RKO (cell line): ENCODE results near the gene NMBR.
"Not testable (repeated sequence)": the region's sequence is repeated elsewhere in the genome, so short reads cannot be mapped to it uniquely, and the experiment has no call there.

Experiments used
- DNase-seq: peaks from one replicate; pipeline ENCODE4 v3.0.0-alpha.2; 2016; ENCODE audit warnings: low spot score

NMBR gene

DNA sequence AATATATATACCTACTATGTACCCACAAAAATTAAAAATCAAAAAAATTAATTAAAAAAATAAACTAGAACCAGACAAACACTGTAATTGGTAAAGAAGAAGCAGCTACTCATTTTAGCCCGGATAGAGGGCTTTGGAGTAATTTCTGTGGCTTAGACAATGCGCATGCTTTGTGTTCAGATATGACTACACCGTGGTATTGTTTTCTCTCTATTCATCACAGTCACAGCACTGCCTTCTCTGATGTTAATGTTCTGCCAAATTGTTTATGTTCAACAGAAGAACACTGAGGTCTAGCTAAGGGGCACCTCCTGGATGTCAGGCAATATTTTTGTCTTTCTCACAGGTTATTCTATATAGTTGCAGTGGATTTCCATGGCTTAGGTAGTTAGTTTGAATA, 91.7 kb downstream of the NMBR start:
- no peak for DNase-seq

DNA sequence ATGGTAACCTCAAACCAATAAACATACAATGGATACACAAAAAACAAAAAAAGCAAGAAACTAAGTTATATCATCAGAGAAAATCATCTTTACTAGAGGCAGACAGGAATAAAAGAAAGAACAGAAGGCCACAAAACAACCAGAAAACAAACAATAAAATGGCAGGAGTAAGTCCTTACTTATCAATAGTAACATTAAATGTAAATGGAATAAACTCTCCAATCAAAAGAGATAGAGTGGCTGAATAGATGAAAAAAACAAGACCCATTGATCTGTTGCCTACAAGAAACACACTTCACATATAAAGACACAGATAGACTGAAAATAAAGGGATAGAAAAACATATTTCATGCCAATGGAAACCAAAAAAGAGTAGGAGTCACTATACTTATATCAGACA, 95.5 kb downstream of the NMBR start:
- no peak for DNase-seq

DNA sequence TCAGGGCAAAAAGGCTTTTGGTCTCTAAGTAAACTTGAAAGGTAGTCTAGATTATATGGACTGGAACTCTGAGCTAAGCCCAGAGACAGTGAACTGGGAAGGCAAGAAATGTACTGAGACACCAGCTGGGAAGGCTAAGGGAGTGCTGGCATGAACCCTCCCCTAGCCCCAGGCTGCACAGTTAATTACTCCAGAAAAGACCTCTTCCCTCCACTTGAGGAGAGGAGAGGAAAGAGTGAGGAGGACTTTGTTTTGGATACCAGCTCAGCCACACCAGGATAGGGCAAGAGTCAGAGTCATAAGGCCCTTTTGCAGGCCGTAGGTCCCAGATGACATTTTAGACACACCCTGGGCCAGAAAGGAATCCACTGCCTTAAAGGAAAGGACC, 98.3 kb downstream of the NMBR start:
- DNase-seq = no peak

DNA sequence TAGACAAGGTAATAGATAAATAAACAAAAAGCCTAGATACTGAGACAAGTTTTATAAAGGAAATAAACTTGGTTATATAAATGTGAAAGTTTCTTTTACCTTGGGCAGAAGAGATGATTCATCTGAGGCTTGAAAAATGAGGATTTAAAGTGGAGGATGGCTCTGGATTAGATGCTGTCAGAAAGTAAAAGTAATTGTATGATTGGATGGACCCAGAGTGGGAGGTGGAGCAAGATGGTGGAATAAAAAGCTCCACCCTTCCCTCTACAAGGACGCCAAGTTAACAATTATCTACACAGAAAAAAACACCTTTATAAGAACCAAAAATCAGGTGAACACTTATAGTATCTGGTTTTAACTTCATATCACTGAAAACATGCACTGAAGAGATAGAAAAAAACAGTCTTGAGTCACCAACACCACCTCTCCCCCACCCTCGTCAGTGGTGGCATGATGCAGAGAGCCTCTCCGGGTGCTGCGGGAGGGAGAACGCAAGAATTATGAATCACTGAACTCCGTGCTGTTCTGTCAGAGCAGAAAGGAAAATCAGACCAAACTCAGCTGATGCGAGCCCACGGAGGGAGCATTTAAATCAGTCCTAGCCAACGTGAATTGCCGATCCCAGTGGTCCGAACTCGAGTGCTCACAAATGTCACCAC, 98.9 kb downstream of the NMBR start:
- no peak for DNase-seq

DNA sequence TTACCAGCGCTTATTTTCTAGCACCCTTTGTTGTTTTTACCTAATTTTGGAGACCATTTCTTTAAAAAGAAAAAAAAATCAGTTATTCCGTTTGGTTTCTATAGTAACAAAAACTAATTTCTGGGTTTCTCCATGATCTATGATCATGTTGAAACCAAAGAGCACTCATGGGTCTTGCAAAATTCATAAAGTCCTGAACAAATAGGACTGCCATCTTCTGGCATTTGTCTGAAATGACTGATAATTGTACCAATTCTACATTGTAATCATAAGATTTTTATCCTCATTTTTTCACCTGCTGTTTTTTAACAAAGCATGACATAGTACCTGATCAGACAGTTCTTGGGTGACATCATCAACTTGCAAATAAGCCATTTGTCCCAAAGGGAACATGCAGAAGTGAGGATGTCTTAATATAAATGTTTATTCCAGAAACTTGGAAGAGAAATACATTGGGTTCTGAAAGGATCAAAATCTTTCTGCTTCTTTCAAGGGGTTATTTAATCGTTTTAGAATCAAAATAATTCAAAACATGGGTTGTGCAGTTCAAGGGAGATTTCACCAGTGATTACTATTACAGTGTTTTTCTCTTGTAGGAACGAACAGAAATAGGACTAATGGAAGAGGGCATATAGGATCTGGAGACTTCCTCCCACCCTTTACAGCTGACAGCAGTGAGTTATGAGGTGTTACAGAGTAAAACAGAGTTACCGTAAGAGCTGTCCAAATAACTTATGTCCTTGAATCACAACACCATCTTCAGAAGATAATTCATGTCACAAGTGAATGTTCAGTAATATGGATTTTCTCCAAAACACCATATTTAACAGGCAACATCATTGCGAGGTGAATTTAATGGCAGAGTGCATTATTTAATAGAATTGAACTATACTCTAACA, 101.3 kb downstream of the NMBR start:
- peak; percentile 51 for DNase-seq

DNA sequence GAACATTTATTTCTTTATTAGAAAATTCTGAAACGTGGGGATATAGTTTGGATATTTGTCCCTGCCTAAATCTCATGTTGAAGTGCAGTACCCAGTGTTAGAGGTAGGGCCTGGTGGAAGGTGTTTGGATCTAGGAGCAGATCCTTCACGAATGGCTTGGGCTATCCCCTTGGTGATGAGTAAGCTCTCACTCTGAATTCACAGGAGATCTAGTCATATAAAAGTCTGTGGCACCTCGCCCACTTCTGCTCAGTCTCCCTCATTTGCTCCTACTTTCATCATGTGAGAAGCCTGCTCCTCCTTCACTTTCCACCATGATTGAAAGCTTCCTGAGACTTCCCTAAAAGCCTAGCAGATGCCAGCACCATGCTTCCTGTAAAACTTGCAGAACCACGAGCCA, 111.0 kb downstream of the NMBR start:
- peak; percentile 16 for DNase-seq

DNA sequence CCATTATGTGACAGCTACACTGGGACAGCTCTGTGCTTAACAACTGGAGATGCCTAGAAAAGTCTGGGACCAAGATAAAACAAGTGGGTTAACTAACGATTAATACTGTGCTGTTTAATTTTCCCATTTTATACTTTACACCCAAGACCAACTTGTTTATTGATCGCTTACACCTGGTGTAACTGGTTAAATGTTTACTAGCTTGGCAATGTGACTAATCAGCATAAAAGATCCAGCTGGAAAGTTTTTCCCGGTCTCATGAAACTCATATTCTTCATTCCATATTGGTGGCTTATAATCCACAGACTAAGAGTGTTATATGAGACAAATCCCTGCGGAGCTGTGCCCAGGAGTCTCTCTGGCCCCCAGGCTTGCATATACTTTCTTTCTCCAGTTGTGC, 115.9 kb downstream of the NMBR start:
- no peak for DNase-seq

DNA sequence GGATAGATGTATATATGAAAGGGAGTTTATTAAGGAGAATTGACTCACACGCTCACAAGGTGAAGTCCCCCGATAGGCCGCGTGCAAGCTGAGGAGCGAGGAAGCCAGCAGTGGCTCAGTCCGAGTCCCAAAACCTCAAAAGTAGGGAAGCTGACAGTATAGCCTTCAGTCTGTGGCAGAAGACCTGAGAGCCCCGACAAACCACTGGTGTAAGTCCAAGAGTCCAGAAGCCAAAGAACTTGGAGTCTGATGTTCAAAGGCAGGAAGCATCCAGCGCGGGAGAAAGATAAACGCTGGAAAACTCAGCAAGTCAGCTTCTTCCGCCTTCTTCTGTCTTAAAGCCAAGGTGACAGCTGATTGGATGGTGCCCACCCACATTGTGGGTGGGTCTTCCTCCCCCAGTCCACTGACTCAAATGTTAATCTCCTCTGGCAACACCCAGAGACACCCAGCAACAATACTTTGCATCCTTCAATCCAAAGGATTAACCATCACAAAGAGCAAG, 116.8 kb downstream of the NMBR start:
- DNase-seq = peak; percentile 87

DNA sequence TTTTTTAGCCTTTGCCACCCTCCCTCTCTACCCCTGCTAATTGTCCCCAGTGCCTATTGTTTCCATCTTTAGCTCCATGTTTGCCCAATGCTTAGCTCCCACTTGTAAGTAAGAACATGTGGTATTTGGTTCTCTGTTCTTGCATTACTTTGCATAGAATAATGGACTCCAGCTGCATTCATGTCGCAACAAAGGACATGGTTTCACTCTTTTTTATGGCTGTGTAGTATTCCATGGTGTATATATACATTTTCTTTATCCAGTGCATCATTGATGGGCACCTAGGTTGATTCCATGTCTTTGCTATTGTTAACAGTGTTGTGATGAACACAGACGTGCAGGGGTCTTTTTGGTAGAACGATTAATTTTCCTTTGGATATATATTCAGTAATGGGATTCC, 118.4 kb downstream of the NMBR start:
- no peak for DNase-seq

DNA sequence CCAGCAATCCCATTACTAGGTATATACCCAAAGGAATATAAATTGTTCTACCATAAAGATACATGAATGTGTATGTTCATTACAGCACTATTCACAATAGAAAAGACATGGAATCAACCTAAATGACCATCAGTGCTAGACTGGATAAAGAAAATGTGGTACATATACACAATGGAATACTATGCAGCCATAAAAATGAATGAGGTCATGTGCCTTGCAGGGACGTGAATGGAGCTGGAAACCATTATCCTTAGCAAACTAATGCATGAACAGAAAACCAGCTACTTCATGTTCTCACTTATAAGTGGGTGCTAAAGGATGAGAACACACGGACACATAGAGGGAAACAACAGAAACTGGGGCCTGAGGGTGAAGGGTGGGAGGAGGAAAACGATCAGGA, 119.1 kb downstream of the NMBR start:
- not testable (repeated sequence) for DNase-seq

DNA sequence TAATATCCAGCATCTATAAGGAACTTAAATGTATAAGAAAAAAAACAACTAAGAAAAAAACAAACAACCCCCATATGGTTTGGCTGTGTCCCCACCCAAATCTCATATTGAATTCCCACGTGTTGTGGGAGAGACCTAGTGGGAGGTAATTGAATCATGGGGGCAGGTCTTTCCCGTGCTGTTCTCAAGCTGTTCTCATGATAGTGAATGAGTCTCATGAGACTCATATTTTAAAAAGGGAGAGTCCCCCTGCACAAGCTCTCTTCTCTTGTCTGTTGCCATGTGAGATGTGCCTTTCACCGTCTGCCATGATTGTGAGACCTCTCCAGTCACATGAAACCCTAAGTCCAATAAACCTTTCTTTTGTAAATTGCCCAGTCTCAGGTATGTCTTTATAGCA, 119.8 kb downstream of the NMBR start:
- no peak for DNase-seq

DNA sequence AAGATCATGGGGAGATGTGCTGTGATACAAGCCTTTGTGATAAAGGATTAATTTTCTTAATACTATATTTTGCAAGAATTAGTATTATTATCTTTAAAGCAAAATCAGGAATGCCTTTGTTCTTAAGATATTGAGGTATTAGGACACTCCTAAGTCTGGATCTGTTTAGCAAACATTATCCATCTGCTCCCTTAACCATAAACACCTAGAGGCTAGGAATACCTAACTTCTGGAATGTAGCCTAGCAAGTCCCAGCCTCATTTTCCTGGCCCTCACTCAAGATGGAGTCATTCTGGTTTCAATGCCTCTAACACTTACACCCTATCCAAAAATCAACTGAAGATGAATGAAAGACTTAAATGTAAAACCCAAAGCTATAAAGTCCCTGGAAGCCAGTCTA, 120.5 kb downstream of the NMBR start:
- DNase-seq = no peak
